IMR-90 (cell line): ENCODE results near the gene PCBP3. TPM values are rescaled to one million over a fixed set of nuclear protein-coding genes. Genes with fewer than 3 reads are reported as not detected.

Source experiments
- ATAC-seq: fragments of 200-7000 bp; cut with Tn5 transposase; 2 replicates; pipeline ENCODE4 v1.9.1; 2020; ENCODE audit warnings: low read depth, mild to moderate bottlenecking, moderate library complexity
- BruUV-seq: library from RNA; stranded (reverse); fragments of 400-500 nt; replicated peaks from 2 replicates; lab custom pipeline; 2021; lab: Mats Ljungman, UMichigan
- CTCF ChIA-PET: fragments of 300-600 bp; formaldehyde crosslinking; extraction: SDS; loops from one replicate; lab custom pipeline; 2021; ENCODE audit warnings: antibody characterized with exemption; lab: Yijun Ruan, JAX
- POLR2A ChIA-PET: fragments of 300-600 bp; sonication (Branson Sonifier 250); formaldehyde crosslinking; loops from one replicate; lab custom pipeline; 2022; ENCODE audit warnings: antibody characterized with exemption; ENCODE audit not compliant: unreplicated experiment; lab: Charles Lee
- DNase-seq: peaks from one replicate; pipeline ENCODE4 v3.0.0; 2013
- H2AFZ ChIP-seq: replicated peaks from 2 replicates; pipeline ENCODE3; 2013; ENCODE audit warnings: low read length, mild to moderate bottlenecking; ENCODE audit not compliant: poor library complexity
- H2AK5ac ChIP-seq: 2 replicates; pipeline ENCODE4 v1.6.1; 2013; ENCODE audit warnings: low read depth, low read length, inconsistent platforms
- H2AK9ac ChIP-seq: replicated peaks from 2 replicates; pipeline ENCODE3; 2013; ENCODE audit warnings: mild to moderate bottlenecking, low read depth, low read length, moderate library complexity; ENCODE audit not compliant: poor library complexity
- H2BK120ac ChIP-seq: 2 replicates; pipeline ENCODE4 v1.6.1; 2013; ENCODE audit warnings: low read depth, low read length, inconsistent platforms
- H2BK15ac ChIP-seq: 3 replicates; pipeline ENCODE4 v1.6.1; 2013; ENCODE audit warnings: low read depth, low read length, inconsistent platforms
- H2BK20ac ChIP-seq: 2 replicates; pipeline ENCODE4 v1.6.1; 2013; ENCODE audit warnings: low read depth, mild to moderate bottlenecking, inconsistent platforms, low read length, moderate library complexity
- H2BK5ac ChIP-seq: 2 replicates; pipeline ENCODE4 v1.6.1; 2013; ENCODE audit warnings: mild to moderate bottlenecking, low read depth, low read length, inconsistent platforms; ENCODE audit not compliant: poor library complexity, severe bottlenecking
- H3K14ac ChIP-seq: replicated peaks from 2 replicates; pipeline ENCODE4 v1.6.1; 2013; ENCODE audit warnings: low read depth, low read length, inconsistent platforms
- H3K18ac ChIP-seq: 2 replicates; pipeline ENCODE4 v1.6.1; 2013; ENCODE audit warnings: low read depth, low read length, control low read depth
- H3K23ac ChIP-seq: 2 replicates; pipeline ENCODE4 v1.6.1; 2013; ENCODE audit warnings: low read depth, low read length, inconsistent platforms
- H3K27ac ChIP-seq: 2 replicates; pipeline ENCODE4 v1.5.1; 2013; ENCODE audit warnings: mild to moderate bottlenecking, control low read depth, low read length; ENCODE audit not compliant: insufficient read depth
- H3K27me3 ChIP-seq: 2 replicates; pipeline ENCODE4 v1.6.1; 2013; ENCODE audit warnings: low read length; ENCODE audit not compliant: control insufficient read depth, insufficient read depth
- H3K36me3 ChIP-seq: 2 replicates; pipeline ENCODE4 v1.6.1; 2013; ENCODE audit warnings: low read length, mixed read lengths; ENCODE audit not compliant: control insufficient read depth, insufficient read depth
- H3K4ac ChIP-seq: 2 replicates; pipeline ENCODE4 v1.6.1; 2013; ENCODE audit warnings: low read depth, low read length, inconsistent platforms
- H3K4me1 ChIP-seq: 2 replicates; pipeline ENCODE4 v1.6.1; 2013; ENCODE audit warnings: low read length, mixed read lengths; ENCODE audit not compliant: control insufficient read depth, insufficient read depth
- H3K4me2 ChIP-seq: 2 replicates; pipeline ENCODE4 v1.6.1; 2013; ENCODE audit warnings: low read depth, mild to moderate bottlenecking, control low read depth, low read length, moderate library complexity
- H3K4me3 ChIP-seq: 2 replicates; pipeline ENCODE4 v1.5.1; 2013; ENCODE audit warnings: low read depth, mild to moderate bottlenecking, control low read depth, low read length, moderate library complexity; ENCODE audit not compliant: insufficient read depth
- H3K56ac ChIP-seq: 2 replicates; pipeline ENCODE4 v1.6.1; 2013; ENCODE audit warnings: low read length, inconsistent platforms; ENCODE audit not compliant: insufficient read depth; ENCODE audit errors: extremely low read depth
- H3K79me1 ChIP-seq, 2 experiments: 2 replicates each; pipeline ENCODE4 v1.6.1; 2013; ENCODE audit warnings: low read length in 2 of 2, inconsistent platforms in 1 of 2, low read depth in 1 of 2
- H3K9ac ChIP-seq: 2 replicates; pipeline ENCODE4 v1.6.1; 2013; ENCODE audit warnings: low read depth, low read length, control low read depth
- H3K9me1 ChIP-seq: 2 replicates; pipeline ENCODE4 v1.6.1; 2013; ENCODE audit warnings: low read length, inconsistent platforms; ENCODE audit not compliant: insufficient read depth
- H3K9me3 ChIP-seq: 2 replicates; pipeline ENCODE4 v1.6.1; 2013; ENCODE audit warnings: low read length; ENCODE audit not compliant: control insufficient read depth, insufficient read depth
- H4K20me1 ChIP-seq: 2 replicates; pipeline ENCODE4 v1.6.1; 2013; ENCODE audit warnings: low read length, inconsistent platforms; ENCODE audit not compliant: insufficient read depth
- H4K5ac ChIP-seq: 2 replicates; pipeline ENCODE4 v1.6.1; 2013; ENCODE audit warnings: mild to moderate bottlenecking, low read depth, low read length, control low read depth
- H4K8ac ChIP-seq, 2 experiments: 2 replicates each; pipeline ENCODE4 v1.6.1; 2013; ENCODE audit warnings: low read depth in 2 of 2, low read length in 2 of 2, control low read depth in 1 of 2, inconsistent platforms in 1 of 2
- H4K91ac ChIP-seq: 2 replicates; pipeline ENCODE4 v1.6.1; 2013; ENCODE audit warnings: low read depth, low read length, inconsistent platforms; ENCODE audit not compliant: insufficient read depth
- BHLHE40 ChIP-seq: fragments of 150-350 bp; IDR thresholded peaks from 2 replicates; pipeline ENCODE4 v1.6.1; 2016; ENCODE audit warnings: mild to moderate bottlenecking, low read depth, low read length
- CEBPB ChIP-seq: IDR thresholded peaks from 2 replicates; pipeline ENCODE4 v1.6.1; 2012; ENCODE audit warnings: low read depth, low read length, improper control_type of control experiment
- CHD1 ChIP-seq: IDR thresholded peaks from 2 replicates; pipeline ENCODE4 v1.6.1; 2012; ENCODE audit warnings: low read depth, low read length, improper control_type of control experiment
- CTCF ChIP-seq: conservative IDR thresholded peaks from 2 replicates; pipeline ENCODE4 v1.5.1; 2012; ENCODE audit warnings: mild to moderate bottlenecking, low read depth, low read length, improper control_type of control experiment
- ELK1 ChIP-seq: fragments of 150-350 bp; IDR thresholded peaks from 2 replicates; pipeline ENCODE4 v1.6.1; 2016; ENCODE audit warnings: low read depth, mild to moderate bottlenecking, low read length, moderate library complexity, borderline replicate concordance
- FOS ChIP-seq: fragments of 150-350 bp; IDR thresholded peaks from 2 replicates; pipeline ENCODE4 v1.6.1; 2016; ENCODE audit warnings: low read depth, low read length
- MAFK ChIP-seq: IDR thresholded peaks from 2 replicates; pipeline ENCODE4 v1.6.1; 2012; ENCODE audit warnings: low read depth, low read length, improper control_type of control experiment
- MAZ ChIP-seq: IDR thresholded peaks from 2 replicates; pipeline ENCODE4 v1.6.1; 2012; ENCODE audit warnings: low read depth, mild to moderate bottlenecking, low read length, improper control_type of control experiment, moderate library complexity, borderline replicate concordance
- MXI1 ChIP-seq: IDR thresholded peaks from 2 replicates; pipeline ENCODE4 v1.6.1; 2012; ENCODE audit warnings: low read depth, mild to moderate bottlenecking, low read length, moderate library complexity, borderline replicate concordance
- NFE2L2 ChIP-seq: fragments of 150-350 bp; IDR thresholded peaks from 2 replicates; pipeline ENCODE4 v1.6.1; 2016; ENCODE audit warnings: low read depth, mild to moderate bottlenecking, low read length
- POLR2A ChIP-seq: IDR thresholded peaks from 2 replicates; pipeline ENCODE4 v1.6.1; 2012; ENCODE audit warnings: mild to moderate bottlenecking, low read depth, low read length
- RAD21 ChIP-seq: IDR thresholded peaks from 2 replicates; pipeline ENCODE4 v1.6.1; 2012; ENCODE audit warnings: low read length, improper control_type of control experiment
- RCOR1 ChIP-seq: IDR thresholded peaks from 2 replicates; pipeline ENCODE4 v1.6.1; 2012; ENCODE audit warnings: mild to moderate bottlenecking, low read length, improper control_type of control experiment; ENCODE audit not compliant: insufficient replicate concordance
- RFX5 ChIP-seq: IDR thresholded peaks from 2 replicates; pipeline ENCODE4 v1.8.0; 2012; ENCODE audit warnings: low read depth, mild to moderate bottlenecking, low read length, moderate library complexity
- SMC3 ChIP-seq: fragments of 150-350 bp; IDR thresholded peaks from 2 replicates; pipeline ENCODE4 v1.6.1; 2016; ENCODE audit warnings: low read depth, mild to moderate bottlenecking, antibody characterized with exemption, low read length, moderate library complexity
- USF2 ChIP-seq: fragments of 150-350 bp; IDR thresholded peaks from 2 replicates; pipeline ENCODE4 v1.6.1; 2017; ENCODE audit warnings: mild to moderate bottlenecking, antibody characterized with exemption, low read length, low read depth
- WGBS, 2 experiments: methylation state at CpG; one replicate each; pipeline versions ENCODE4 v1.1.5 to v1.1.7; 2013; ENCODE audit warnings: missing lambda C conversion rate in 2 of 2; ENCODE audit not compliant: insufficient read length in 1 of 2; ENCODE audit errors: extremely low coverage in 2 of 2; 5-methylcytosine and 5-hydroxymethylcytosine counted together
- dilution Hi-C: fragments of 300-500 bp; cut with HindIII; formaldehyde crosslinking; loops from one replicate; pipeline ENCODE4 v1.14.3; 2018; ENCODE audit warnings: low sequenced_read_pairs; ENCODE audit not compliant: unreplicated experiment
- in situ Hi-C: fragments of 300-500 bp; cut with MboI; formaldehyde crosslinking; loops from 3 replicates; pipeline ENCODE4 v1.14.3; 2019; ENCODE audit warnings: low sequenced_read_pairs, inconsistent platforms, mixed read lengths
- intact Hi-C: fragments of 100-400 bp; cut with micrococcal nuclease; formaldehyde crosslinking; loops from 2 replicates; pipeline ENCODE4 v1.10.0; 2022
- polyA plus RNA-seq, 3 experiments: library from polyadenylated mRNA; depleted of rRNA; stranded (reverse); fragments of >200 nt; gene quantifications; 2 replicates each; pipeline ENCODE4 v1.2.3, GENCODE V29; 2012; ENCODE audit warnings: low replicate concordance in 1 of 3
- total RNA-seq: library from RNA; depleted of rRNA; stranded (reverse); fragments of >200 nt; gene quantifications from 2 replicates; pipeline ENCODE4 v1.2.3, GENCODE V29; 2012

PCBP3 gene
- total and polyA plus RNA-seq, 2 of the 4 experiments (the other 2 are of a cell fraction) = 2.9 to 3.9 TPM

- ATAC-seq = no peak
- Histone ChIP-seq H3K27me3 (no peaks in the 10 kb centered on the region), H2AK9ac (no peak overlapping the region), H3K36me3 (no peaks in the 10 kb centered on the region), H3K9me3 (peaks cover 4% of the 10 kb centered on the region; the same call in 1 of the 2 replicates), H2BK20ac (peak overlapping the region; percentile 1; the same call in 1 of the 2 replicates), H3K4me1 (peaks cover 2% of the 10 kb centered on the region; the same call in 1 of the 2 replicates), H2BK15ac (no peak overlapping the region), H3K9ac (no peak overlapping the region), H4K91ac (no peak overlapping the region), H2AK5ac (no peak overlapping the region), H3K27ac (no peak overlapping the region), H4K5ac (no peak overlapping the region), H3K56ac (no peak overlapping the region), H3K23ac (no peak overlapping the region), H3K4me3 (no peak overlapping the region), H3K4ac (no peak overlapping the region), H4K20me1 (no peaks in the 10 kb centered on the region), H3K9me1 (0 out of 2 replicates have a peak, but pooled peaks cover 5% of the 10 kb centered on the region), H2AFZ (no peak overlapping the region), H4K8ac (no peak overlapping the region), H3K79me1 (no peaks in the 10 kb centered on the region), H3K14ac (no peak overlapping the region), H3K4me2 (no peak overlapping the region), H2BK5ac (no peak overlapping the region), H2BK120ac (no peak overlapping the region), H3K18ac (no peak overlapping the region)
- dilution Hi-C loops = no loop called here
- no peak for DNase-seq
- in situ Hi-C loops = no loop called here
- intact Hi-C loops = no loop called here
- 17% methylated on average over 1 of the region's 5 CpGs; no CpG with 5 or more reads in 1 of the 2 experiments for WGBS, 2 experiments
- TF ChIP-seq ELK1 (no peak), POLR2A (no peak), MXI1 (no peak), USF2 (no peak), RAD21 (no peak), CTCF (no peak), RFX5 (no peak), FOS (no peak), NFE2L2 (no peak), MAFK (no peak), CHD1 (no peak), MAZ (no peak), BHLHE40 (no peak), RCOR1 (no peak), SMC3 (no peak), CEBPB (no peak)
- ChIA-PET POLR2A (no interaction called here), CTCF (no interaction called here)
- BruUV-seq = no TSS peak
Measured at GRCh38 chr21:45959182-45959581, 315.7 kb downstream of the PCBP3 start.
